Gastroesophageal sphincter (tissue), 2 donors: ENCODE measurements around the gene TSPAN9.

ENCODE experiments used
- POLR2A ChIP-seq, 2 donors: fragments of 450-650 bp; IDR thresholded peaks; one replicate each; pipeline ENCODE4 v1.6.1; 2017; ENCODE audit warnings: antibody characterized with exemption in 2 of 2, mild to moderate bottlenecking in 2 of 2, moderate library complexity in 1 of 2
- POLR2AphosphoS5 ChIP-seq: sonication (generic); formaldehyde crosslinking; IDR thresholded peaks from one replicate; pipeline ENCODE4 v1.6.1; 2017; ENCODE audit warnings: antibody characterized with exemption

DNA sequence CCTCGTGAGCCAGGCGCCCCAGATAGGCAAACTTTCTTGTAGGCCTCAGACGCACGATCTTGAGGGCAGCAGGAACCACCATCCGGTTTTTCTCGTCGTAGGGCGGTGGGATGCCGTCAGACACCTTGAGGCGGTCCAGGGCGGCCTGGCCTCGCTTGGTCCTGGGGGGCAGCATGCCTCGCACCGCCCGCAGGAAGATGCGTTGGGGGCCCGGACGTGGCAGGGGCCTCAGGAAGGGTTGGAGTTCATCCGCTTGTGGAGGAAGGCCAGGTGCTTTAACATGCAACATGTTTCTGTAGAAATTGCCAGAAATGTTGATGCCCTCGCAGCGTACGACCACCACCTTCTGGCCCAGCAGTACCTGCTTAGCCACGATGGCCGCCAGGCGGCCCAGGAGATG, 5.5 kb upstream of the TSPAN9 start:
- TF ChIP-seq POLR2AphosphoS5 (no peak), POLR2A (IDR thresholded peaks at IDR 0.05) (no peak)
